GM12865 (cell line): ENCODE results near the gene CERS6.

Experiments used
- DNase-seq: peaks from one replicate; pipeline ENCODE4 v3.0.0; 2010; ENCODE audit warnings: low read depth
- H3K4me3 ChIP-seq: 2 replicates; pipeline ENCODE4 v1.5.1; 2011; ENCODE audit warnings: mild to moderate bottlenecking, low read depth, low read length, control low read depth
- CTCF ChIP-seq: IDR thresholded peaks from 2 replicates; pipeline ENCODE4 v1.5.1; 2011; ENCODE audit warnings: low read length, control low read depth, low read depth, inconsistent platforms; ENCODE audit not compliant: insufficient read depth; ENCODE audit errors: missing control alignments

CERS6 gene

GRCh38 chr2:168639018-168639417, 182.9 kb downstream of the CERS6 start:
- no peak for TF ChIP-seq CTCF

GRCh38 chr2:168639441-168639898, 183.4 kb downstream of the CERS6 start:
- TF ChIP-seq CTCF: no peak
- H3K4me3 ChIP-seq: no peak overlapping the region
- DNase-seq: no peak

More at GRCh38 chr2:168639018-168639417, 182.9 kb downstream of the CERS6 start:
- no peak for DNase-seq
- no peak overlapping the region for H3K4me3 ChIP-seq

- no peak for DNase-seq
- TF ChIP-seq CTCF: no peak
- no peak overlapping the region for H3K4me3 ChIP-seq
Observed at GRCh38 chr2:168640039-168640438, 184.0 kb downstream of the CERS6 start.

- no peak for TF ChIP-seq CTCF
- no peak for DNase-seq
- no peak overlapping the region for H3K4me3 ChIP-seq
Observed at GRCh38 chr2:168641636-168642035, 185.6 kb downstream of the CERS6 start.

- no peak overlapping the region for H3K4me3 ChIP-seq
- no peak for TF ChIP-seq CTCF
- DNase-seq: no peak
Observed at GRCh38 chr2:168642873-168643272, 186.8 kb downstream of the CERS6 start.

- no peak for TF ChIP-seq CTCF
- no peak overlapping the region for H3K4me3 ChIP-seq
- DNase-seq: no peak
Observed at GRCh38 chr2:168643979-168644378, 187.9 kb downstream of the CERS6 start.

- H3K4me3 ChIP-seq: no peak overlapping the region
- TF ChIP-seq CTCF: no peak
- DNase-seq: no peak
Observed at GRCh38 chr2:168645696-168646338, 189.7 kb downstream of the CERS6 start.
